Measurements from ENCODE around the gene ZNF385C. TPM values are rescaled to one million over a fixed set of nuclear protein-coding genes. Genes with fewer than 3 reads are reported as not detected.
"Not testable (repeated sequence)": the region's sequence is repeated elsewhere in the genome, so short reads cannot be mapped to it uniquely, and the experiment has no call there.

ZNF385C gene
- total and polyA plus RNA-seq, 2 donors (not counting 1 experiment from before 2014, with no cell fraction given) = under 0.01 to 0.03 TPM

- H3K4me2 ChIP-seq (ENCODE audit: extremely low read depth, insufficient read depth, low read length) = peak overlapping the region; percentile 23
- no peak overlapping the region for H3K9ac ChIP-seq (ENCODE audit: insufficient read depth, low read length)
- H3K27me3 ChIP-seq (ENCODE audit: control insufficient read depth, insufficient read depth, low read length) = no peaks in the 10 kb centered on the region
- TF ChIP-seq EZH2 (IDR thresholded peaks at IDR 0.05; ENCODE audit: low read length, missing control alignments) = no peak
- TF ChIP-seq, protein P1, sequence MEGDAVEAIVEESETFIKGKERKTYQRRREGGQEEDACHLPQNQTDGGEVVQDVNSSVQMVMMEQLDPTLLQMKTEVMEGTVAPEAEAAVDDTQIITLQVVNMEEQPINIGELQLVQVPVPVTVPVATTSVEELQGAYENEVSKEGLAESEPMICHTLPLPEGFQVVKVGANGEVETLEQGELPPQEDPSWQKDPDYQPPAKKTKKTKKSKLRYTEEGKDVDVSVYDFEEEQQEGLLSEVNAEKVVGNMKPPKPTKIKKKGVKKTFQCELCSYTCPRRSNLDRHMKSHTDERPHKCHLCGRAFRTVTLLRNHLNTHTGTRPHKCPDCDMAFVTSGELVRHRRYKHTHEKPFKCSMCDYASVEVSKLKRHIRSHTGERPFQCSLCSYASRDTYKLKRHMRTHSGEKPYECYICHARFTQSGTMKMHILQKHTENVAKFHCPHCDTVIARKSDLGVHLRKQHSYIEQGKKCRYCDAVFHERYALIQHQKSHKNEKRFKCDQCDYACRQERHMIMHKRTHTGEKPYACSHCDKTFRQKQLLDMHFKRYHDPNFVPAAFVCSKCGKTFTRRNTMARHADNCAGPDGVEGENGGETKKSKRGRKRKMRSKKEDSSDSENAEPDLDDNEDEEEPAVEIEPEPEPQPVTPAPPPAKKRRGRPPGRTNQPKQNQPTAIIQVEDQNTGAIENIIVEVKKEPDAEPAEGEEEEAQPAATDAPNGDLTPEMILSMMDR (conservative IDR thresholded peaks at IDR 0.05 in 1 of 2, IDR thresholded peaks at IDR 0.05 in 1 of 2; ENCODE audit: low read depth in 1 of 2, low read length in 2 of 2) = no peak
- peaks cover 14% of the 10 kb centered on the region for H3K4me1 ChIP-seq (ENCODE audit: control insufficient read depth, extremely low read depth, insufficient read depth, low read length)
- no peaks in the 10 kb centered on the region for H4K20me1 ChIP-seq (ENCODE audit: control insufficient read depth, extremely low read depth, insufficient read depth, low read length)
- peaks cover 62% of the 10 kb centered on the region for H3K79me2 ChIP-seq (ENCODE audit: control insufficient read depth, insufficient read depth, low read length)
- no peaks in the 10 kb centered on the region for H3K9me3 ChIP-seq (ENCODE audit: control insufficient read depth, insufficient read depth, low read depth, low read length)
- peak; percentile 35 to 91 for DNase-seq (ENCODE audit: low read depth in 2 of 2)
- H2AFZ ChIP-seq (ENCODE audit: low read length) = no peak overlapping the region
- peaks cover 6% of the 10 kb centered on the region for H3K36me3 ChIP-seq (ENCODE audit: control insufficient read depth, insufficient read depth, low read length)
- H3K4me3 ChIP-seq (replicated peaks in 1 of 4; ENCODE audit: control extremely low read depth in 1 of 4, insufficient read depth in 1 of 4, low read depth in 3 of 4, low read length in 4 of 4) = no peak overlapping the region
- H3K27ac ChIP-seq (ENCODE audit: insufficient read depth, low read length) = no peak overlapping the region
Measured at GRCh38 chr17:42142371-42142896, 44.2 kb upstream of the ZNF385C start.

GRCh38 chr17:42141382-42141781, 43.1 kb upstream of the ZNF385C start:
- Histone ChIP-seq H3K36me3 (ENCODE audit: control insufficient read depth, insufficient read depth, low read length) (peaks cover 6% of the 10 kb centered on the region), H4K20me1 (ENCODE audit: control insufficient read depth, extremely low read depth, insufficient read depth, low read length) (no peaks in the 10 kb centered on the region)

GRCh38 chr17:42140690-42141089, 42.4 kb upstream of the ZNF385C start:
- peaks cover 71% of the 10 kb centered on the region for H3K79me2 ChIP-seq (ENCODE audit: control insufficient read depth, insufficient read depth, low read length)
- H3K4me1 ChIP-seq (ENCODE audit: control insufficient read depth, extremely low read depth, insufficient read depth, low read length) = peaks cover 20% of the 10 kb centered on the region
- H3K9me3 ChIP-seq (ENCODE audit: control insufficient read depth, insufficient read depth, low read depth, low read length); H3K9ac ChIP-seq (ENCODE audit: insufficient read depth, low read length); H3K27me3 ChIP-seq (ENCODE audit: control insufficient read depth, insufficient read depth, low read length); H3K36me3 ChIP-seq (ENCODE audit: control insufficient read depth, insufficient read depth, low read length); H4K20me1 ChIP-seq (ENCODE audit: control insufficient read depth, extremely low read depth, insufficient read depth, low read length); H2AFZ ChIP-seq (ENCODE audit: low read length); H3K27ac ChIP-seq (ENCODE audit: insufficient read depth, low read length); H3K4me3 ChIP-seq (replicated peaks in 1 of 4; ENCODE audit: control extremely low read depth in 1 of 4, insufficient read depth in 1 of 4, low read depth in 3 of 4, low read length in 4 of 4); H3K4me2 ChIP-seq (ENCODE audit: extremely low read depth, insufficient read depth, low read length); DNase-seq (ENCODE audit: low read depth in 2 of 2): not testable (repeated sequence)

More at GRCh38 chr17:42141382-42141781, 43.1 kb upstream of the ZNF385C start:
- Histone ChIP-seq H3K27me3 (ENCODE audit: control insufficient read depth, insufficient read depth, low read length) (no peaks in the 10 kb centered on the region), H3K79me2 (ENCODE audit: control insufficient read depth, insufficient read depth, low read length) (peaks cover 65% of the 10 kb centered on the region), H3K9ac (ENCODE audit: insufficient read depth, low read length) (no peak overlapping the region), H3K4me2 (ENCODE audit: extremely low read depth, insufficient read depth, low read length) (no peak overlapping the region), H3K4me1 (ENCODE audit: control insufficient read depth, extremely low read depth, insufficient read depth, low read length) (peaks cover 14% of the 10 kb centered on the region), H3K27ac (ENCODE audit: insufficient read depth, low read length) (no peak overlapping the region), H3K9me3 (ENCODE audit: control insufficient read depth, insufficient read depth, low read depth, low read length) (no peaks in the 10 kb centered on the region), H2AFZ (ENCODE audit: low read length) (no peak overlapping the region), H3K4me3 (replicated peaks in 1 of 4; ENCODE audit: control extremely low read depth in 1 of 4, insufficient read depth in 1 of 4, low read depth in 3 of 4, low read length in 4 of 4) (no peak overlapping the region)
- TF ChIP-seq EZH2 (IDR thresholded peaks at IDR 0.05; ENCODE audit: low read length, missing control alignments) = no peak
- TF ChIP-seq, protein P1 (conservative IDR thresholded peaks at IDR 0.05 in 1 of 2, IDR thresholded peaks at IDR 0.05 in 1 of 2; ENCODE audit: low read depth in 1 of 2, low read length in 2 of 2) = no peak
- no peak for DNase-seq (ENCODE audit: low read depth in 2 of 2)
